Measurements from ENCODE around the gene MYLK2.

- TF ChIP-seq CTCF (IDR thresholded peaks at IDR 0.05) (no peak), POLR2A (IDR thresholded peaks at IDR 0.05) (no peak)
Measured at GRCh38 chr20:31826074-31826473, 6.9 kb downstream of the MYLK2 start.
